ENCODE data around the gene IFNL2.

The IFNL2 gene

DNA sequence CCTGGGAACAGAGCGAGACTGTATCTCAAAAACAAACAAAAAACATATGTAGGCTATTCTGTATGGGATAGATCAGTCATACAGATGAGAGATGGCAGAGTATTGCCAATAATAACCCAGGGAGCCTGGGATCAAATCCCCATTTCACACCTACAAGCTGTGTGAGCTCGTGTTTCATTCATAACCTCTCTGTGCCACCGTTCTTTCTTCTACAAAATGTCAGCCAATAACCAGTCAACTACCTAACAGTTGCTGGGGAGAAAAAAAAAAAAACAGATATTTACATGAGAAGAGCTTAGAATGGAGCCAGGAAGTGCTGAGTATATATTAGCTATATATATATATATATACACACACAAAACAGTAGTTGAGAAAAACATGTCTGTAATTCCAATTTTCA is 6.5 kb upstream of the IFNL2 start:
- Histone ChIP-seq H3K36me3 (ENCODE audit: insufficient read depth, low read length) (no peaks in the 10 kb centered on the region), H3K27me3 (ENCODE audit: insufficient read depth, low read length, poor library complexity, severe bottlenecking) (no peaks in the 10 kb centered on the region), H3K79me2 (ENCODE audit: insufficient read depth, low read length) (no peaks in the 10 kb centered on the region), H3F3A (ENCODE audit: low read depth) (no peaks in the 10 kb centered on the region), H3K9ac (ENCODE audit: low read depth, low read length, poor library complexity, severe bottlenecking) (no peak overlapping the region), H3K4me2 (ENCODE audit: low read depth, low read length, poor library complexity, severe bottlenecking) (no peak overlapping the region), H3K4me1 (ENCODE audit: insufficient read depth, low read length, poor library complexity, severe bottlenecking) (peaks cover 19% of the 10 kb centered on the region), H4K20me1 (ENCODE audit: insufficient read depth, low read length, poor library complexity, severe bottlenecking) (no peaks in the 10 kb centered on the region), H3K9me2 (replicated peaks; ENCODE audit: low read depth, low read length) (no peaks in the 10 kb centered on the region), H3K4me3 (ENCODE audit: low read length, poor library complexity, severe bottlenecking) (no peak overlapping the region), H3K9me3 (ENCODE audit: insufficient read depth, low read depth, low read length) (peaks cover 4% of the 10 kb centered on the region; the same call in 1 of the 2 replicates), H2AFZ (ENCODE audit: low read length) (no peak overlapping the region)
- TF ChIP-seq, protein P1, sequence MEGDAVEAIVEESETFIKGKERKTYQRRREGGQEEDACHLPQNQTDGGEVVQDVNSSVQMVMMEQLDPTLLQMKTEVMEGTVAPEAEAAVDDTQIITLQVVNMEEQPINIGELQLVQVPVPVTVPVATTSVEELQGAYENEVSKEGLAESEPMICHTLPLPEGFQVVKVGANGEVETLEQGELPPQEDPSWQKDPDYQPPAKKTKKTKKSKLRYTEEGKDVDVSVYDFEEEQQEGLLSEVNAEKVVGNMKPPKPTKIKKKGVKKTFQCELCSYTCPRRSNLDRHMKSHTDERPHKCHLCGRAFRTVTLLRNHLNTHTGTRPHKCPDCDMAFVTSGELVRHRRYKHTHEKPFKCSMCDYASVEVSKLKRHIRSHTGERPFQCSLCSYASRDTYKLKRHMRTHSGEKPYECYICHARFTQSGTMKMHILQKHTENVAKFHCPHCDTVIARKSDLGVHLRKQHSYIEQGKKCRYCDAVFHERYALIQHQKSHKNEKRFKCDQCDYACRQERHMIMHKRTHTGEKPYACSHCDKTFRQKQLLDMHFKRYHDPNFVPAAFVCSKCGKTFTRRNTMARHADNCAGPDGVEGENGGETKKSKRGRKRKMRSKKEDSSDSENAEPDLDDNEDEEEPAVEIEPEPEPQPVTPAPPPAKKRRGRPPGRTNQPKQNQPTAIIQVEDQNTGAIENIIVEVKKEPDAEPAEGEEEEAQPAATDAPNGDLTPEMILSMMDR (conservative IDR thresholded peaks at IDR 0.05; ENCODE audit: low read length): no peak
- no peak for TF ChIP-seq EZH2phosphoT487 (IDR thresholded peaks at IDR 0.05; ENCODE audit: borderline replicate concordance)

DNA sequence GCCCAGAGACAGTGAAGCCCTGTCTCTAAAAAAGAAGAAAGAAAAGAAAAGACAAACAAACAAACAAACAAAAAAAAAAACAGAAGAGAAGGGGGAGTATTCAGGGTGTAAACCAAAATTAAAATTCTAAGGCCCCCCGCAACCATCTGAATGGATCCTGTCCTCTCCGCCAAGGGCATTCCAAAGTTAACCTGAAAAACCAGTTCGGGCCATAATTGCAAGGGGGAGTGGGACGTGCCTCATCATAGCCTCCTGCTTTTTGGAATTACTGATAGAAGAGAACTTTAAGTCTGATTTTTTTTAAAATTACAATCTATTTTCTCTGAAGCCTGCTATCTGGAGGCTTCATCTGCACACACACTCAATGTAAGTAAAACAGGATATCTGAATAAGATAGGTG is 5.7 kb upstream of the IFNL2 start:
- TF ChIP-seq EZH2phosphoT487 (IDR thresholded peaks at IDR 0.05; ENCODE audit: borderline replicate concordance): no peak
- TF ChIP-seq, protein P1 (conservative IDR thresholded peaks at IDR 0.05; ENCODE audit: low read length): no peak
- Histone ChIP-seq H3K4me1 (ENCODE audit: insufficient read depth, low read length, poor library complexity, severe bottlenecking) (peaks cover 19% of the 10 kb centered on the region), H3K36me3 (ENCODE audit: insufficient read depth, low read length) (no peaks in the 10 kb centered on the region), H3K9ac (ENCODE audit: low read depth, low read length, poor library complexity, severe bottlenecking) (no peak overlapping the region), H2AFZ (ENCODE audit: low read length) (no peak overlapping the region), H3K4me3 (ENCODE audit: low read length, poor library complexity, severe bottlenecking) (no peak overlapping the region), H3K9me3 (ENCODE audit: insufficient read depth, low read depth, low read length) (no peaks in the 10 kb centered on the region), H3K79me2 (ENCODE audit: insufficient read depth, low read length) (no peaks in the 10 kb centered on the region), H3K9me2 (replicated peaks; ENCODE audit: low read depth, low read length) (no peaks in the 10 kb centered on the region), H3K27me3 (ENCODE audit: insufficient read depth, low read length, poor library complexity, severe bottlenecking) (no peaks in the 10 kb centered on the region), H3K4me2 (ENCODE audit: low read depth, low read length, poor library complexity, severe bottlenecking) (no peak overlapping the region), H4K20me1 (ENCODE audit: insufficient read depth, low read length, poor library complexity, severe bottlenecking) (no peaks in the 10 kb centered on the region), H3F3A (ENCODE audit: low read depth) (no peaks in the 10 kb centered on the region)

DNA sequence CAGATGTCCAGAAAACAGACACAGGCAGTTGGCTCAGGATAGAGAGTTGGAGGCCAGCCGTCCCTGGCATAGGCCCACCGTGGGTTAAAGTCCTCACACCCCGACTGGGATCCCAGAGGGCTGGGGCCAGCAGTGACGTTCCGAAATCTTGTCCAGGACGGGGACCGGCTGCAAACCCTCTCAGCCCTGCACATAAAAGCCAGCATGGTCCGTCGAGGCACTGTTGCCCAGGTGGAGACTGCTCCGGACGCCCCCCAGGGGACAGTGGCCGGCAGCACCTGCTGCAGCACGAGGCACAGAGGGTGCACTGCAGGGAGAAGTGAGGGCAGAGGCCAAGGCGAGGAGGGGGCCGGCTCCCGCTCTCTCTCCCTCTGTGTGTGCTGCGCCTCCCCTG is 4.3 kb upstream of the IFNL2 start:
- H3K4me1 ChIP-seq (ENCODE audit: insufficient read depth, low read length, poor library complexity, severe bottlenecking): peaks cover 10% of the 10 kb centered on the region
- H4K20me1 ChIP-seq (ENCODE audit: insufficient read depth, low read length, poor library complexity, severe bottlenecking): no peaks in the 10 kb centered on the region
- no peaks in the 10 kb centered on the region for H3K36me3 ChIP-seq (ENCODE audit: insufficient read depth, low read length)
- no peaks in the 10 kb centered on the region for H3K9me2 ChIP-seq (replicated peaks; ENCODE audit: low read depth, low read length)
- no peak overlapping the region for H3K4me2 ChIP-seq (ENCODE audit: low read depth, low read length, poor library complexity, severe bottlenecking)
- no peaks in the 10 kb centered on the region for H3K27me3 ChIP-seq (ENCODE audit: insufficient read depth, low read length, poor library complexity, severe bottlenecking)
- no peaks in the 10 kb centered on the region for H3K9me3 ChIP-seq (ENCODE audit: insufficient read depth, low read depth, low read length)
- H3K79me2 ChIP-seq (ENCODE audit: insufficient read depth, low read length): no peaks in the 10 kb centered on the region
- no peak for TF ChIP-seq EZH2phosphoT487 (IDR thresholded peaks at IDR 0.05; ENCODE audit: borderline replicate concordance)
- TF ChIP-seq, protein P1 (conservative IDR thresholded peaks at IDR 0.05; ENCODE audit: low read length): no peak
- H3F3A ChIP-seq (ENCODE audit: low read depth): no peaks in the 10 kb centered on the region
- H3K4me3 ChIP-seq (ENCODE audit: low read length, poor library complexity, severe bottlenecking): no peak overlapping the region
- no peak overlapping the region for H2AFZ ChIP-seq (ENCODE audit: low read length)
- no peak overlapping the region for H3K9ac ChIP-seq (ENCODE audit: low read depth, low read length, poor library complexity, severe bottlenecking)
